CD4-positive, alpha-beta T cell treated with Interleukin-2 at 100 ng/mL for 4 hours (primary cell): Measurements from ENCODE around the gene PWWP2B.
A peak's percentile ranks its signal among the peaks of the same experiment; 100 is the strongest.

Experiments used
- DNase-seq: peaks from one replicate; pipeline ENCODE4 v3.0.0-alpha.2; 2020; ENCODE audit warnings: low spot score

PWWP2B gene

GRCh38 chr10:132447446-132448247 is 50.6 kb downstream of the PWWP2B start:
- peak; percentile 88 for DNase-seq

- DNase-seq = peak; percentile 54
These were observed 51.3 kb downstream of the PWWP2B start for GRCh38 chr10:132448248-132448731.

GRCh38 chr10:132449051-132449810 is 52.2 kb downstream of the PWWP2B start:
- no peak for DNase-seq

GRCh38 chr10:132449811-132450181 is 52.8 kb downstream of the PWWP2B start:
- no peak for DNase-seq

- DNase-seq = no peak
These were observed 53.4 kb downstream of the PWWP2B start for GRCh38 chr10:132450466-132450824.

- DNase-seq = no peak
These were observed 54.0 kb downstream of the PWWP2B start for GRCh38 chr10:132450825-132451505.

GRCh38 chr10:132451506-132452215 is 54.7 kb downstream of the PWWP2B start:
- DNase-seq = no peak

GRCh38 chr10:132452216-132452650 is 55.2 kb downstream of the PWWP2B start:
- DNase-seq = no peak

- DNase-seq = peak; percentile 90
These were observed 55.9 kb downstream of the PWWP2B start for GRCh38 chr10:132452651-132453469.

- DNase-seq = no peak
These were observed 56.5 kb downstream of the PWWP2B start for GRCh38 chr10:132453470-132453861.

- no peak for DNase-seq
These were observed 57.5 kb downstream of the PWWP2B start for GRCh38 chr10:132454296-132455198.

- no peak for DNase-seq
These were observed 58.5 kb downstream of the PWWP2B start for GRCh38 chr10:132455441-132455971.

GRCh38 chr10:132455986-132456847 is 59.2 kb downstream of the PWWP2B start:
- DNase-seq = no peak

- DNase-seq = no peak
These were observed 59.9 kb downstream of the PWWP2B start for GRCh38 chr10:132456881-132457280.

GRCh38 chr10:132457328-132458070 is 60.5 kb downstream of the PWWP2B start:
- DNase-seq = no peak

GRCh38 chr10:132458071-132458585 is 61.1 kb downstream of the PWWP2B start:
- no peak for DNase-seq

- DNase-seq = peak; percentile 59
These were observed 61.7 kb downstream of the PWWP2B start for GRCh38 chr10:132458586-132459300.
